Adrenal gland (tissue), 5 donors: ENCODE data around the gene RPRD1B.

Experiments used
- POLR2A ChIP-seq, 2 donors: fragments of 450-650 bp; IDR thresholded peaks; one replicate each; pipeline ENCODE4 v1.6.1; 2017; ENCODE audit warnings: antibody characterized with exemption in 2 of 2, mild to moderate bottlenecking in 2 of 2, moderate library complexity in 1 of 2
- TF ChIP-seq, protein P1 (sequence below), 6 experiments: fragments of 450-650 bp in 4 of 6; fragments of 200-600 bp in 2 of 6; sonication (generic) in 1 of 6; IDR thresholded peaks; 1 replicate in 5 of 6; 2 replicates in 1 of 6; pipeline versions ENCODE4 v1.5.1 to v1.8.0; 2016 to 2021; ENCODE audit warnings: antibody characterized with exemption in 6 of 6, mild to moderate bottlenecking in 2 of 6, moderate library complexity in 1 of 6
- donor health status: DM: no; HTN: no; CAD: no.

DNA sequence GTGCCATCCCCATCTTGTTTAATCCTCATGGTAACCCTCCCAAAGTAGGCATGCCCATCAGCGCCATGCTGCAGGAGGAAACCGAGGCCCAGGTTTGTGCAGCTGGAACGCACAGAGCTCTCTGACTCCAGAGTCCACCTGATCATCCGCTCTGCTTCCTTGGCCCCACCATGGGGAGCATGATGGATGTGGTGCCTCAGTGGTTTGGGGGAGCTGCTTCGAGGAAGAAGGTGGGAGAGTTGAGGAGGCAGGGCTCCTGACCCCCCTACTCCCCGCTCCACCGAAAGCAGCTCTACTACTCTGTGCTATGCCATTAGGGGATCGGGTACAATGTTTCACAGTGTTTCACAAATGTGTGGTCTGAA is 79.4 kb downstream of the RPRD1B start:
- TF ChIP-seq, protein P1, sequence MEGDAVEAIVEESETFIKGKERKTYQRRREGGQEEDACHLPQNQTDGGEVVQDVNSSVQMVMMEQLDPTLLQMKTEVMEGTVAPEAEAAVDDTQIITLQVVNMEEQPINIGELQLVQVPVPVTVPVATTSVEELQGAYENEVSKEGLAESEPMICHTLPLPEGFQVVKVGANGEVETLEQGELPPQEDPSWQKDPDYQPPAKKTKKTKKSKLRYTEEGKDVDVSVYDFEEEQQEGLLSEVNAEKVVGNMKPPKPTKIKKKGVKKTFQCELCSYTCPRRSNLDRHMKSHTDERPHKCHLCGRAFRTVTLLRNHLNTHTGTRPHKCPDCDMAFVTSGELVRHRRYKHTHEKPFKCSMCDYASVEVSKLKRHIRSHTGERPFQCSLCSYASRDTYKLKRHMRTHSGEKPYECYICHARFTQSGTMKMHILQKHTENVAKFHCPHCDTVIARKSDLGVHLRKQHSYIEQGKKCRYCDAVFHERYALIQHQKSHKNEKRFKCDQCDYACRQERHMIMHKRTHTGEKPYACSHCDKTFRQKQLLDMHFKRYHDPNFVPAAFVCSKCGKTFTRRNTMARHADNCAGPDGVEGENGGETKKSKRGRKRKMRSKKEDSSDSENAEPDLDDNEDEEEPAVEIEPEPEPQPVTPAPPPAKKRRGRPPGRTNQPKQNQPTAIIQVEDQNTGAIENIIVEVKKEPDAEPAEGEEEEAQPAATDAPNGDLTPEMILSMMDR (IDR thresholded peaks at IDR 0.05) = no peak
- no peak for TF ChIP-seq POLR2A (IDR thresholded peaks at IDR 0.05)
